Measurements from ENCODE around the gene TRIM9.
"Not testable (repeated sequence)": the region's sequence is repeated elsewhere in the genome, so short reads cannot be mapped to it uniquely, and the experiment has no call there.

Gene TRIM9

GRCh38 chr14:50964683-50965390 is 130.1 kb downstream of the TRIM9 start:
- no peak for DNase-seq (ENCODE audit: extremely low spot score)
- POLR2A ChIA-PET, result interaction anchor here (0.9 to 2.0 kb wide), 2 partner anchors 21 to 128 kb away, joined by 4 to 10 read pairs; partner anchors contain the start of gene PYGL
- TF ChIP-seq SUZ12 (IDR thresholded peaks at IDR 0.05), result no peak
- no peak for TF ChIP-seq BHLHE40 (IDR thresholded peaks at IDR 0.05; ENCODE audit: borderline replicate concordance)
- no peak for TF ChIP-seq LEF1 (IDR thresholded peaks at IDR 0.05; ENCODE audit: borderline replicate concordance)
- TF ChIP-seq SP1 (IDR thresholded peaks at IDR 0.05), result no peak
- no peak for TF ChIP-seq ARNT (IDR thresholded peaks at IDR 0.05)
- no peak for TF ChIP-seq FOXA1 (IDR thresholded peaks at IDR 0.05)
- no peak for TF ChIP-seq ZNF384 (IDR thresholded peaks at IDR 0.05)
- TF ChIP-seq TARDBP (IDR thresholded peaks at IDR 0.05), result no peak
- no peak for TF ChIP-seq ELF4 (IDR thresholded peaks at IDR 0.05)
- no peak for TF ChIP-seq L3MBTL2 (conservative IDR thresholded peaks at IDR 0.05)
- no peak for TF ChIP-seq HDGF (IDR thresholded peaks at IDR 0.05; ENCODE audit: borderline replicate concordance)
- CTCF ChIA-PET, result interaction anchor here (0.8 to 1.2 kb wide), 4 partner anchors 9 to 174 kb away, joined by 3 to 5 read pairs (median 4); partner anchors contain the start of gene PYGL

GRCh38 chr14:50963919-50964318 is 131.0 kb downstream of the TRIM9 start:
- ChIA-PET CTCF (interaction anchor here (1.2 kb wide), 1 partner anchor 20 kb away, joined by 3 read pairs; the partner anchor contains the start of gene PYGL), POLR2A (interaction anchor here (0.9 to 2.0 kb wide), 2 partner anchors 20 to 129 kb away, joined by 4 to 10 read pairs; partner anchors contain the start of gene PYGL)
- TF ChIP-seq NFRKB (IDR thresholded peaks at IDR 0.05), result no peak
- no peak for TF ChIP-seq CTBP1 (IDR thresholded peaks at IDR 0.05; ENCODE audit: borderline replicate concordance)
- TF ChIP-seq BHLHE40 (IDR thresholded peaks at IDR 0.05; ENCODE audit: borderline replicate concordance), result no peak
- TF ChIP-seq ARNT (IDR thresholded peaks at IDR 0.05), result no peak
- TF ChIP-seq TARDBP (IDR thresholded peaks at IDR 0.05), result no peak
- no peak for TF ChIP-seq HDGF (IDR thresholded peaks at IDR 0.05; ENCODE audit: borderline replicate concordance)
- no peak for TF ChIP-seq LEF1 (IDR thresholded peaks at IDR 0.05; ENCODE audit: borderline replicate concordance)
- TF ChIP-seq ELF4 (IDR thresholded peaks at IDR 0.05), result no peak
- TF ChIP-seq SP1 (IDR thresholded peaks at IDR 0.05), result no peak
- TF ChIP-seq PKNOX1 (IDR thresholded peaks at IDR 0.05), result no peak
- no peak for TF ChIP-seq FOXM1 (IDR thresholded peaks at IDR 0.05; ENCODE audit: borderline replicate concordance)
- no peak for TF ChIP-seq ZNF384 (IDR thresholded peaks at IDR 0.05)
- TF ChIP-seq SUZ12 (IDR thresholded peaks at IDR 0.05), result no peak
- TF ChIP-seq L3MBTL2 (conservative IDR thresholded peaks at IDR 0.05), result no peak
- TF ChIP-seq FOXK2 (IDR thresholded peaks at IDR 0.05), result no peak
- no peak for TF ChIP-seq FOXA1 (IDR thresholded peaks at IDR 0.05)
- DNase-seq (ENCODE audit: extremely low spot score), result no peak

- no peak for TF ChIP-seq NFRKB (IDR thresholded peaks at IDR 0.05)
- no peak for TF ChIP-seq FOXM1 (IDR thresholded peaks at IDR 0.05; ENCODE audit: borderline replicate concordance)
- no peak for TF ChIP-seq PKNOX1 (IDR thresholded peaks at IDR 0.05)
- no peak for TF ChIP-seq ZNF384 (IDR thresholded peaks at IDR 0.05)
- TF ChIP-seq ARNT (IDR thresholded peaks at IDR 0.05), result no peak
- no peak for TF ChIP-seq L3MBTL2 (conservative IDR thresholded peaks at IDR 0.05)
- TF ChIP-seq ELF4 (IDR thresholded peaks at IDR 0.05), result no peak
- TF ChIP-seq BHLHE40 (IDR thresholded peaks at IDR 0.05; ENCODE audit: borderline replicate concordance), result no peak
- no peak for TF ChIP-seq TARDBP (IDR thresholded peaks at IDR 0.05)
- no peak for TF ChIP-seq SP1 (IDR thresholded peaks at IDR 0.05)
- no peak for TF ChIP-seq LEF1 (IDR thresholded peaks at IDR 0.05; ENCODE audit: borderline replicate concordance)
- TF ChIP-seq HDGF (IDR thresholded peaks at IDR 0.05; ENCODE audit: borderline replicate concordance), result no peak
- no peak for TF ChIP-seq FOXA1 (IDR thresholded peaks at IDR 0.05)
- no peak for TF ChIP-seq SUZ12 (IDR thresholded peaks at IDR 0.05)
- no peak for TF ChIP-seq CTBP1 (IDR thresholded peaks at IDR 0.05; ENCODE audit: borderline replicate concordance)
- TF ChIP-seq FOXK2 (IDR thresholded peaks at IDR 0.05), result no peak
- ChIA-PET CTCF (no interaction called here), POLR2A (interaction anchor here (2.8 to 3.1 kb wide), 2 partner anchors 18 to 134 kb away, joined by 9 to 17 read pairs; partner anchors contain the start of genes PYGL and TRIM9)
- no peak for DNase-seq (ENCODE audit: extremely low spot score)
Observed at GRCh38 chr14:50961605-50962221, 133.2 kb downstream of the TRIM9 start.

GRCh38 chr14:50957296-50957695 is 137.6 kb downstream of the TRIM9 start:
- POLR2A ChIA-PET, result interaction anchor here (1.7 to 1.9 kb wide), 2 partner anchors 13 to 138 kb away, joined by 6 to 11 read pairs; partner anchors contain the start of genes PYGL and TRIM9
- peak; percentile 20 for DNase-seq (ENCODE audit: extremely low spot score)
- CTCF ChIA-PET, result interaction anchor here (0.6 to 1.1 kb wide), 2 partner anchors 823 to 1832 kb away, joined by 3 read pairs; no protein-coding TSS in a partner anchor
- TF ChIP-seq ZNF384 (IDR thresholded peaks at IDR 0.05) (no peak), L3MBTL2 (conservative IDR thresholded peaks at IDR 0.05) (no peak), FOXK2 (IDR thresholded peaks at IDR 0.05) (no peak), TARDBP (IDR thresholded peaks at IDR 0.05) (no peak), HDGF (IDR thresholded peaks at IDR 0.05; ENCODE audit: borderline replicate concordance) (no peak), NFRKB (IDR thresholded peaks at IDR 0.05) (no peak)

- CTCF ChIA-PET; DNase-seq (ENCODE audit: extremely low spot score): not testable (repeated sequence)
- POLR2A ChIA-PET, result interaction anchor here (1.7 kb wide), 1 partner anchor 13 kb away, joined by 11 read pairs; the partner anchor contains the start of gene PYGL
Observed at GRCh38 chr14:50956421-50956820, 138.5 kb downstream of the TRIM9 start.

GRCh38 chr14:50955373-50956043 is 139.4 kb downstream of the TRIM9 start:
- ChIA-PET CTCF (interaction anchor here (0.6 to 0.9 kb wide), 2 partner anchors 9 to 14 kb away, joined by 3 to 4 read pairs; no protein-coding TSS in a partner anchor), POLR2A (interaction anchor here (1.0 to 1.4 kb wide), 2 partner anchors 11 to 140 kb away, joined by 5 read pairs; partner anchors contain the start of genes PYGL and TRIM9)
- TF ChIP-seq ARNT (IDR thresholded peaks at IDR 0.05) (no peak), FOXA1 (IDR thresholded peaks at IDR 0.05) (no peak), FOXK2 (IDR thresholded peaks at IDR 0.05) (no peak), HDGF (IDR thresholded peaks at IDR 0.05; ENCODE audit: borderline replicate concordance) (no peak), FOXM1 (IDR thresholded peaks at IDR 0.05; ENCODE audit: borderline replicate concordance) (no peak), TARDBP (IDR thresholded peaks at IDR 0.05) (no peak), PKNOX1 (IDR thresholded peaks at IDR 0.05) (no peak), SP1 (IDR thresholded peaks at IDR 0.05) (no peak)
- DNase-seq (ENCODE audit: extremely low spot score), result peak; percentile 72
